LNCAP (cell line): ENCODE results near the gene SNX8.

Experiments used
- TF ChIP-seq, protein P1 (sequence below): fragments of 450-650 bp; IDR thresholded peaks from 2 replicates; pipeline ENCODE4 v1.5.1; 2017; ENCODE audit warnings: mild to moderate bottlenecking

The SNX8 gene

GRCh38 chr7:2202361-2202761, 111.9 kb downstream of the SNX8 start:
- TF ChIP-seq, protein P1, sequence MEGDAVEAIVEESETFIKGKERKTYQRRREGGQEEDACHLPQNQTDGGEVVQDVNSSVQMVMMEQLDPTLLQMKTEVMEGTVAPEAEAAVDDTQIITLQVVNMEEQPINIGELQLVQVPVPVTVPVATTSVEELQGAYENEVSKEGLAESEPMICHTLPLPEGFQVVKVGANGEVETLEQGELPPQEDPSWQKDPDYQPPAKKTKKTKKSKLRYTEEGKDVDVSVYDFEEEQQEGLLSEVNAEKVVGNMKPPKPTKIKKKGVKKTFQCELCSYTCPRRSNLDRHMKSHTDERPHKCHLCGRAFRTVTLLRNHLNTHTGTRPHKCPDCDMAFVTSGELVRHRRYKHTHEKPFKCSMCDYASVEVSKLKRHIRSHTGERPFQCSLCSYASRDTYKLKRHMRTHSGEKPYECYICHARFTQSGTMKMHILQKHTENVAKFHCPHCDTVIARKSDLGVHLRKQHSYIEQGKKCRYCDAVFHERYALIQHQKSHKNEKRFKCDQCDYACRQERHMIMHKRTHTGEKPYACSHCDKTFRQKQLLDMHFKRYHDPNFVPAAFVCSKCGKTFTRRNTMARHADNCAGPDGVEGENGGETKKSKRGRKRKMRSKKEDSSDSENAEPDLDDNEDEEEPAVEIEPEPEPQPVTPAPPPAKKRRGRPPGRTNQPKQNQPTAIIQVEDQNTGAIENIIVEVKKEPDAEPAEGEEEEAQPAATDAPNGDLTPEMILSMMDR, result no peak
